HepG2 (cell line): Measurements from ENCODE around the gene ZBTB46. TPM values are rescaled to one million over a fixed set of nuclear protein-coding genes. Genes with fewer than 3 reads are reported as not detected.

Experiments used
- E2F1 ChIP-seq: sonication (generic); formaldehyde crosslinking; IDR thresholded peaks from 2 replicates; pipeline ENCODE4 v1.5.0; 2020; ENCODE audit warnings: missing genetic modification reagents
- EP300 ChIP-seq, 3 experiments: sonication (generic) in 1 of 3; formaldehyde crosslinking in 1 of 3; IDR thresholded peaks; 2 replicates each; pipeline versions ENCODE4 v1.5.1 to v1.6.1; 2011 to 2020; ENCODE audit warnings: low read depth in 2 of 3, low read length in 2 of 3, borderline replicate concordance in 1 of 3, improper control_type of control experiment in 1 of 3, mild to moderate bottlenecking in 1 of 3, missing genetic modification reagents in 1 of 3, moderate library complexity in 1 of 3
- ESRRA ChIP-seq: sonication (generic); formaldehyde crosslinking; IDR thresholded peaks from 2 replicates; pipeline ENCODE4 v1.5.1; 2020; ENCODE audit warnings: mild to moderate bottlenecking, low read depth, missing genetic modification reagents
- GLI4 ChIP-seq: sonication (generic); formaldehyde crosslinking; IDR thresholded peaks from 2 replicates; pipeline ENCODE4 v1.5.1; 2020; ENCODE audit warnings: missing genetic modification reagents, mild to moderate bottlenecking, moderate library complexity, borderline replicate concordance
- HDAC2 ChIP-seq: sonication (generic); formaldehyde crosslinking; IDR thresholded peaks from 2 replicates; pipeline ENCODE4 v1.4.0; 2020; ENCODE audit warnings: missing genetic modification reagents
- IRF9 ChIP-seq: sonication (generic); formaldehyde crosslinking; IDR thresholded peaks from 2 replicates; pipeline ENCODE4 v1.8.0; 2022; ENCODE audit warnings: missing genetic modification reagents, mild to moderate bottlenecking, borderline replicate concordance
- KLF11 ChIP-seq: IDR thresholded peaks from 2 replicates; pipeline ENCODE4 v1.6.1; 2016; ENCODE audit warnings: missing compliant biosample characterization
- MTA3 ChIP-seq: sonication (generic); formaldehyde crosslinking; IDR thresholded peaks from 2 replicates; pipeline ENCODE4 v1.4.0; 2020; ENCODE audit warnings: missing genetic modification reagents
- SATB2 ChIP-seq: sonication (generic); formaldehyde crosslinking; IDR thresholded peaks from 2 replicates; pipeline ENCODE4 v1.5.0; 2020; ENCODE audit warnings: missing genetic modification reagents
- SMC3 ChIP-seq: IDR thresholded peaks from 2 replicates; pipeline ENCODE4 v1.6.1; 2011; ENCODE audit warnings: low read length, improper control_type of control experiment
- SMYD3 ChIP-seq: sonication (generic); formaldehyde crosslinking; IDR thresholded peaks from 2 replicates; pipeline ENCODE4 v1.8.1; 2023; ENCODE audit warnings: mild to moderate bottlenecking, missing genetic modification reagents
- SOX6 ChIP-seq, 2 experiments: fragments of 450-650 bp in 1 of 2; sonication (generic) in 1 of 2; formaldehyde crosslinking in 1 of 2; IDR thresholded peaks; 2 replicates each; pipeline versions ENCODE4 v1.4.0 to v1.6.1; 2017 to 2020; ENCODE audit warnings: antibody characterized with exemption in 1 of 2, mild to moderate bottlenecking in 1 of 2, missing genetic modification reagents in 1 of 2
- SPEN ChIP-seq: sonication (generic); formaldehyde crosslinking; IDR thresholded peaks from 2 replicates; pipeline ENCODE4 v1.5.1; 2020; ENCODE audit warnings: low read depth, mild to moderate bottlenecking, missing genetic modification reagents
- ZFP41 ChIP-seq: sonication (generic); formaldehyde crosslinking; IDR thresholded peaks from 2 replicates; pipeline ENCODE4 v1.4.0; 2020; ENCODE audit warnings: mild to moderate bottlenecking, missing genetic modification reagents, borderline replicate concordance
- ZNF143 ChIP-seq: sonication (generic); formaldehyde crosslinking; IDR thresholded peaks from 2 replicates; pipeline ENCODE4 v1.4.0; 2020; ENCODE audit warnings: missing genetic modification reagents
- ZNF382 ChIP-seq: sonication (generic); formaldehyde crosslinking; IDR thresholded peaks from 2 replicates; pipeline ENCODE4 v1.5.0; 2020; ENCODE audit warnings: missing genetic modification reagents, mild to moderate bottlenecking, borderline replicate concordance
- ZNF703 ChIP-seq: sonication (generic); formaldehyde crosslinking; IDR thresholded peaks from 2 replicates; pipeline ENCODE4 v1.5.1; 2020; ENCODE audit warnings: missing genetic modification reagents, mild to moderate bottlenecking, moderate library complexity, borderline replicate concordance
- ZNF709 ChIP-seq: sonication (generic); formaldehyde crosslinking; IDR thresholded peaks from 2 replicates; pipeline ENCODE4 v1.5.0; 2020; ENCODE audit warnings: mild to moderate bottlenecking, missing genetic modification reagents
- ZSCAN9 ChIP-seq: IDR thresholded peaks from 2 replicates; pipeline ENCODE4 v1.6.1; 2016; ENCODE audit warnings: borderline replicate concordance
- ZZZ3 ChIP-seq: sonication (generic); formaldehyde crosslinking; IDR thresholded peaks from 2 replicates; pipeline ENCODE4 v1.4.0; 2020; ENCODE audit warnings: missing genetic modification reagents, mild to moderate bottlenecking, borderline replicate concordance
- polyA plus RNA-seq, 8 experiments: library from polyadenylated mRNA; depleted of rRNA in 3 of 8; stranded (reverse) in 7 of 8; unstranded in 1 of 8; fragments of >200 nt; fragmentation: Illumina TruSeq in 4 of 8; extraction: Trizol in 4 of 8; gene quantifications; 2 replicates each; pipeline versions ENCODE4 v1.2.1 to v1.2.3, GENCODE V29; 2011 to 2016; ENCODE audit warnings: low read depth in 4 of 8, missing spikeins in 1 of 8, mixed read lengths in 1 of 8; ENCODE audit not compliant: insufficient read depth in 1 of 8
- total RNA-seq, 5 experiments: library from RNA; depleted of rRNA; stranded (reverse); fragments of >200 nt; fragmentation: Illumina TruSeq; extraction: Trizol; gene quantifications; 2 replicates each; pipeline ENCODE4 v1.2.3, GENCODE V29; 2016; ENCODE audit warnings: low read depth in 1 of 5
- TF ChIP-seq, protein P1 (sequence below): sonication (generic); formaldehyde crosslinking; IDR thresholded peaks from 2 replicates; pipeline ENCODE4 v1.4.0; 2020; ENCODE audit warnings: mild to moderate bottlenecking, missing genetic modification reagents
- TF ChIP-seq, protein P2 (sequence below): sonication (generic); formaldehyde crosslinking; IDR thresholded peaks from 2 replicates; pipeline ENCODE4 v1.4.0; 2020; ENCODE audit warnings: mild to moderate bottlenecking, missing genetic modification reagents

ZBTB46 gene
- total and polyA plus RNA-seq, 2 of the 13 experiments (the other 11 are each of a cell fraction or from before 2014, with no cell fraction given) = 1.6 to 13.5 TPM

GRCh38 chr20:63831646-63831992 lies 555 bp upstream of the ZBTB46 start (continued):
- TF ChIP-seq EP300 (IDR thresholded peaks at IDR 0.05; ENCODE audit: low read depth in 2 of 2, low read length in 2 of 2) (no peak), EP300 (CRISPR knock-in tag; IDR thresholded peaks at IDR 0.05; ENCODE audit: borderline replicate concordance) (no peak), ZZZ3 (CRISPR knock-in tag) (no peak), SMYD3 (no peak), HDAC2 (CRISPR knock-in tag) (no peak), KLF11 (CRISPR knock-in tag) (no peak), SOX6 (IDR thresholded peaks at IDR 0.05) (no peak), SOX6 (CRISPR knock-in tag; IDR thresholded peaks at IDR 0.05) (no peak), ZNF709 (CRISPR knock-in tag) (no peak), IRF9 (CRISPR knock-in tag) (no peak), SPEN (CRISPR knock-in tag) (no peak), GLI4 (CRISPR knock-in tag) (peak; percentile 22; the same call in 1 of the 2 replicates), MTA3 (no peak), ZFP41 (CRISPR knock-in tag) (no peak), ZNF143 (CRISPR knock-in tag) (no peak), ZNF703 (CRISPR knock-in tag) (no peak), SATB2 (CRISPR knock-in tag) (0 out of 2 replicates have a peak, but pooled peaks have one; percentile 28), ZSCAN9 (CRISPR knock-in tag) (no peak), SMC3 (no peak), E2F1 (CRISPR knock-in tag) (no peak), ESRRA (no peak), ZNF382 (CRISPR knock-in tag) (no peak)
- TF ChIP-seq, protein P1, sequence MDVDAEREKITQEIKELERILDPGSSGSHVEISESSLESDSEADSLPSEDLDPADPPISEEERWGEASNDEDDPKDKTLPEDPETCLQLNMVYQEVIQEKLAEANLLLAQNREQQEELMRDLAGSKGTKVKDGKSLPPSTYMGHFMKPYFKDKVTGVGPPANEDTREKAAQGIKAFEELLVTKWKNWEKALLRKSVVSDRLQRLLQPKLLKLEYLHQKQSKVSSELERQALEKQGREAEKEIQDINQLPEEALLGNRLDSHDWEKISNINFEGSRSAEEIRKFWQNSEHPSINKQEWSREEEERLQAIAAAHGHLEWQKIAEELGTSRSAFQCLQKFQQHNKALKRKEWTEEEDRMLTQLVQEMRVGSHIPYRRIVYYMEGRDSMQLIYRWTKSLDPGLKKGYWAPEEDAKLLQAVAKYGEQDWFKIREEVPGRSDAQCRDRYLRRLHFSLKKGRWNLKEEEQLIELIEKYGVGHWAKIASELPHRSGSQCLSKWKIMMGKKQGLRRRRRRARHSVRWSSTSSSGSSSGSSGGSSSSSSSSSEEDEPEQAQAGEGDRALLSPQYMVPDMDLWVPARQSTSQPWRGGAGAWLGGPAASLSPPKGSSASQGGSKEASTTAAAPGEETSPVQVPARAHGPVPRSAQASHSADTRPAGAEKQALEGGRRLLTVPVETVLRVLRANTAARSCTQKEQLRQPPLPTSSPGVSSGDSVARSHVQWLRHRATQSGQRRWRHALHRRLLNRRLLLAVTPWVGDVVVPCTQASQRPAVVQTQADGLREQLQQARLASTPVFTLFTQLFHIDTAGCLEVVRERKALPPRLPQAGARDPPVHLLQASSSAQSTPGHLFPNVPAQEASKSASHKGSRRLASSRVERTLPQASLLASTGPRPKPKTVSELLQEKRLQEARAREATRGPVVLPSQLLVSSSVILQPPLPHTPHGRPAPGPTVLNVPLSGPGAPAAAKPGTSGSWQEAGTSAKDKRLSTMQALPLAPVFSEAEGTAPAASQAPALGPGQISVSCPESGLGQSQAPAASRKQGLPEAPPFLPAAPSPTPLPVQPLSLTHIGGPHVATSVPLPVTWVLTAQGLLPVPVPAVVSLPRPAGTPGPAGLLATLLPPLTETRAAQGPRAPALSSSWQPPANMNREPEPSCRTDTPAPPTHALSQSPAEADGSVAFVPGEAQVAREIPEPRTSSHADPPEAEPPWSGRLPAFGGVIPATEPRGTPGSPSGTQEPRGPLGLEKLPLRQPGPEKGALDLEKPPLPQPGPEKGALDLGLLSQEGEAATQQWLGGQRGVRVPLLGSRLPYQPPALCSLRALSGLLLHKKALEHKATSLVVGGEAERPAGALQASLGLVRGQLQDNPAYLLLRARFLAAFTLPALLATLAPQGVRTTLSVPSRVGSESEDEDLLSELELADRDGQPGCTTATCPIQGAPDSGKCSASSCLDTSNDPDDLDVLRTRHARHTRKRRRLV (CRISPR knock-in tag) = no peak
- TF ChIP-seq, protein P2, sequence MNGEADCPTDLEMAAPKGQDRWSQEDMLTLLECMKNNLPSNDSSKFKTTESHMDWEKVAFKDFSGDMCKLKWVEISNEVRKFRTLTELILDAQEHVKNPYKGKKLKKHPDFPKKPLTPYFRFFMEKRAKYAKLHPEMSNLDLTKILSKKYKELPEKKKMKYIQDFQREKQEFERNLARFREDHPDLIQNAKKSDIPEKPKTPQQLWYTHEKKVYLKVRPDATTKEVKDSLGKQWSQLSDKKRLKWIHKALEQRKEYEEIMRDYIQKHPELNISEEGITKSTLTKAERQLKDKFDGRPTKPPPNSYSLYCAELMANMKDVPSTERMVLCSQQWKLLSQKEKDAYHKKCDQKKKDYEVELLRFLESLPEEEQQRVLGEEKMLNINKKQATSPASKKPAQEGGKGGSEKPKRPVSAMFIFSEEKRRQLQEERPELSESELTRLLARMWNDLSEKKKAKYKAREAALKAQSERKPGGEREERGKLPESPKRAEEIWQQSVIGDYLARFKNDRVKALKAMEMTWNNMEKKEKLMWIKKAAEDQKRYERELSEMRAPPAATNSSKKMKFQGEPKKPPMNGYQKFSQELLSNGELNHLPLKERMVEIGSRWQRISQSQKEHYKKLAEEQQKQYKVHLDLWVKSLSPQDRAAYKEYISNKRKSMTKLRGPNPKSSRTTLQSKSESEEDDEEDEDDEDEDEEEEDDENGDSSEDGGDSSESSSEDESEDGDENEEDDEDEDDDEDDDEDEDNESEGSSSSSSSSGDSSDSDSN = no peak
